ENCODE data around the gene SNAP29.

GRCh38 chr22:20818471-20818870, 40.3 kb upstream of the SNAP29 start:
- TF ChIP-seq CTCF (conservative IDR thresholded peaks at IDR 0.05 in 1 of 2, IDR thresholded peaks at IDR 0.05 in 1 of 2; ENCODE audit: extremely low read depth in 1 of 2, insufficient read depth in 1 of 2, low read depth in 1 of 2, low read length in 2 of 2) (no peak), EZH2 (IDR thresholded peaks at IDR 0.05; ENCODE audit: borderline replicate concordance, low read length) (no peak)
